RCC 7860 (cell line): ENCODE measurements around the gene FRMPD2.
A peak's percentile ranks its signal among the peaks of the same experiment; 100 is the strongest.
"Not testable (repeated sequence)": the region's sequence is repeated elsewhere in the genome, so short reads cannot be mapped to it uniquely, and the experiment has no call there.

Source experiments
- DNase-seq: peaks from one replicate; pipeline ENCODE4 v3.0.0-alpha.2; 2015; ENCODE audit warnings: low spot score
- FAIRE-seq: peaks from 2 replicates; lab custom pipeline; 2012; peaks lifted over from hg19 to GRCh38; lab: Jason Lieb, UNC

FRMPD2 gene

GRCh38 chr10:48209241-48209640 lies 65.3 kb downstream of the FRMPD2 start:
- DNase-seq, result no peak
- peak; percentile 85 for FAIRE-seq

GRCh38 chr10:48207853-48208252 lies 66.6 kb downstream of the FRMPD2 start:
- FAIRE-seq (no peak), DNase-seq (no peak)

GRCh38 chr10:48206482-48207250 lies 67.8 kb downstream of the FRMPD2 start:
- DNase-seq, result no peak
- peak; percentile 62 for FAIRE-seq

- FAIRE-seq, result peak; percentile 77
- DNase-seq, result no peak
These were observed 68.6 kb downstream of the FRMPD2 start for GRCh38 chr10:48205918-48206317.

- DNase-seq (no peak), FAIRE-seq (no peak)
These were observed 74.7 kb downstream of the FRMPD2 start for GRCh38 chr10:48199580-48200377.

- FAIRE-seq (no peak), DNase-seq (no peak)
These were observed 77.1 kb downstream of the FRMPD2 start for GRCh38 chr10:48197236-48197899.

GRCh38 chr10:48195803-48196202 lies 78.7 kb downstream of the FRMPD2 start:
- DNase-seq (no peak), FAIRE-seq (no peak)

- DNase-seq (peak; percentile 79), FAIRE-seq (peak; percentile 85)
These were observed 79.7 kb downstream of the FRMPD2 start for GRCh38 chr10:48194830-48195229.

- no peak for FAIRE-seq
These were observed 80.9 kb downstream of the FRMPD2 start for GRCh38 chr10:48193556-48193955.

GRCh38 chr10:48192881-48193450 lies 81.5 kb downstream of the FRMPD2 start:
- no peak for DNase-seq

More at GRCh38 chr10:48193556-48193955, 80.9 kb downstream of the FRMPD2 start:
- no peak for DNase-seq

GRCh38 chr10:48187713-48188485 lies 86.6 kb downstream of the FRMPD2 start:
- peak; percentile 22 for DNase-seq
- peak; percentile 68 for FAIRE-seq

More at GRCh38 chr10:48192881-48193450, 81.5 kb downstream of the FRMPD2 start:
- no peak for FAIRE-seq

- DNase-seq, result no peak
These were observed 87.4 kb downstream of the FRMPD2 start for GRCh38 chr10:48187126-48187525.

GRCh38 chr10:48186264-48186804 lies 88.2 kb downstream of the FRMPD2 start:
- not testable (repeated sequence) for DNase-seq, FAIRE-seq

More at GRCh38 chr10:48187126-48187525, 87.4 kb downstream of the FRMPD2 start:
- FAIRE-seq, result no peak

GRCh38 chr10:48184224-48184623 lies 90.3 kb downstream of the FRMPD2 start:
- FAIRE-seq, result no peak
- no peak for DNase-seq

GRCh38 chr10:48172715-48173114 lies 101.8 kb downstream of the FRMPD2 start:
- DNase-seq, FAIRE-seq: not testable (repeated sequence)

GRCh38 chr10:48160670-48161069 lies 113.8 kb downstream of the FRMPD2 start:
- not testable (repeated sequence) for DNase-seq, FAIRE-seq

GRCh38 chr10:48160163-48160562 lies 114.3 kb downstream of the FRMPD2 start:
- DNase-seq, FAIRE-seq: not testable (repeated sequence)

GRCh38 chr10:48154211-48155140 lies 120.0 kb downstream of the FRMPD2 start:
- not testable (repeated sequence) for DNase-seq

GRCh38 chr10:48147643-48148042 lies 126.9 kb downstream of the FRMPD2 start:
- not testable (repeated sequence) for FAIRE-seq, DNase-seq

More at GRCh38 chr10:48154211-48155140, 120.0 kb downstream of the FRMPD2 start:
- not testable (repeated sequence) for FAIRE-seq
